Inflammatory macrophage (primary cell): Measurements from ENCODE around the gene CYP27A1.
A peak's percentile ranks its signal among the peaks of the same experiment; 100 is the strongest.

Source experiments
- DNase-seq, 2 donors: peaks; one replicate each; pipeline ENCODE4 v3.0.0-alpha.2; 2020 to 2022

The CYP27A1 gene

GRCh38 chr2:218812096-218812815, 30.3 kb downstream of the CYP27A1 start:
- DNase-seq: no peak

DNA sequence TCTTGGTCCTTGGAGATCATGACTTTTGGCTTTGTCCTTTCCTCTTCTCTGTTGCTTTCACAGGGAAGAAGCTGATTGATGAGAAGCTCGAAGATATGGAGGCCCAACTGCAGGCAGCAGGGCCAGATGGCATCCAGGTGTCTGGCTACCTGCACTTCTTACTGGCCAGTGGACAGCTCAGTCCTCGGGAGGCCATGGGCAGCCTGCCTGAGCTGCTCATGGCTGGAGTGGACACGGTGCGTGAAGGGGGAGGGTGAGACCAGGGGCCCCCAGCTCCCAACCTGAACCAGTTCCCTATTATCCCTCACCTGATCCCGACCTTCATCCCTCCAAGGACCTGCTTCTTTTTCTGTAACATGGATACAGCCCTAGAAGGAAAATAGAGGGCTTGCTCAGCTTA, 30.9 kb downstream of the CYP27A1 start:
- no peak for DNase-seq

GRCh38 chr2:218813771-218814460, 32.0 kb downstream of the CYP27A1 start:
- DNase-seq: no peak

GRCh38 chr2:218814540-218815243, 32.7 kb downstream of the CYP27A1 start:
- no peak for DNase-seq

GRCh38 chr2:218815244-218815637, 33.3 kb downstream of the CYP27A1 start:
- no peak for DNase-seq

- no peak for DNase-seq
These were observed 33.7 kb downstream of the CYP27A1 start for GRCh38 chr2:218815649-218816048.

DNA sequence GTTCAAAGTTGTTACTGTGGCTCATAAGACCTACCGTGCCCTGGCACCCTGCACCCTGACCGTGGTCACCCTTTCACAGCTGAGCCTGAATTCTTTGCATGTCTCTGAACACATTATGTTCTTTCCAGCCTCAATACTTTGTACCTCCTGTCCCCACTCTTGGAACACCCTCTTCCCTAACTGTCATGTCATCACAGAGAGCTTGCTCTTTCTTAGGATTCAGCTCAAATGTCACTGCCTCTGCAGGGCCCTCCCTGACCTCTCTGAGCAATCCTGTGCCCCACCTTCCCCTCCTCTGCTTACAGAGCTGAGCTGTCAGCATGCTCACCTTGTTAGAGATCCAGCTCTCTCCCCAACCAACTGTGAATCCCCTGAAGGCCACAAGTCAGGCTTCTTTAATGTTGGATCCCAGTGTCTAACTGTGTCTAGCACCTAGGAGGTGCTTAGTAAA, 34.6 kb downstream of the CYP27A1 start:
- no peak for DNase-seq

DNA sequence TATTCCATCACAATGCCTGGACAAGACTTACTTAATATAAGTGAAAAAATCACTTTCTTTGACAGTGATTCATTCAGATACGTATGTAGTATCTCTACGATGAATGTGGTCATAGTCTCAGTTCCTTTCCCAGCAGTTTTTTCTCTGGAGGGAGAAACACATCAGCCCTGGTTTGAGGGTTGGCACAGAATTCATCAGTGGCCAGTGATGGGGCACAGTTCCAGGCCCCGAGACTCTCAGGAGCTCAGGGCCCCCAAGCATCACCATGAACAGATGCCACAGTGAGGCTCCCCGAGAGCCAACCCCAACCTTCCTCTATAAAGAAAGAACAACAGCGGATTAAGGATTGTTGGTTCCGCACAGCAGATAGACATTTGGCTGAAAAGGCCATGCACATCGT, 37.1 kb downstream of the CYP27A1 start:
- DNase-seq: peak; percentile 60 to 67

DNA sequence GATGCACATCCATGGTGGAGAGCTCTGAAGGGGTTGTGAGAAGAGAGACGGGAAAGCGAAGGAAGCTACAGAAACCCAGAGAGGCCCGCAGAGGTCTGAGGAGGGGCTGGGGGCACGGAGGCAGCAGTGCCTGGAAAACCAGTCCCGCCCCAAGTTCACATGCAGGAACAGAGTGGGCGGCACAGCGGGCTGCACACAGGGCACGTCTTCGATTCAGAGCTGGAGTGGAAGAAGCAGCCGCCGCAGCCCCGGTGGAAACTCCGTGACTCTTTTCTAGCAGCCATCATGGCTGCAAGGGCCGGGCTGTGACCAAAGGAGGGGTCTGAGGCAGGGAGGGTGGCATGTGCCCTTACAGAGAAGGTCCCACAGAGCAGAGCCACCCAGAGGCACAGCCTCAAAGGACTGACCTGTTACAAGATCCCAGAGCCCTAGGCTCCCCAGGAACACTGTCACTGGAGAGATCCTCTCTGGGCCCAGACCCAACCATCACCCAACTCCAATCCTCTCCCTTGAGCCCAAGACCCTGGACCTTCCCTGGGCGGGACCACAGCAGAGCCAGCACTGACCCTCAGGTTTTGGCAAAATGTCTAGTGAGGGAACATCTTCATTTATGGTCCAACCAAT, 38.9 kb downstream of the CYP27A1 start:
- DNase-seq: no peak

DNA sequence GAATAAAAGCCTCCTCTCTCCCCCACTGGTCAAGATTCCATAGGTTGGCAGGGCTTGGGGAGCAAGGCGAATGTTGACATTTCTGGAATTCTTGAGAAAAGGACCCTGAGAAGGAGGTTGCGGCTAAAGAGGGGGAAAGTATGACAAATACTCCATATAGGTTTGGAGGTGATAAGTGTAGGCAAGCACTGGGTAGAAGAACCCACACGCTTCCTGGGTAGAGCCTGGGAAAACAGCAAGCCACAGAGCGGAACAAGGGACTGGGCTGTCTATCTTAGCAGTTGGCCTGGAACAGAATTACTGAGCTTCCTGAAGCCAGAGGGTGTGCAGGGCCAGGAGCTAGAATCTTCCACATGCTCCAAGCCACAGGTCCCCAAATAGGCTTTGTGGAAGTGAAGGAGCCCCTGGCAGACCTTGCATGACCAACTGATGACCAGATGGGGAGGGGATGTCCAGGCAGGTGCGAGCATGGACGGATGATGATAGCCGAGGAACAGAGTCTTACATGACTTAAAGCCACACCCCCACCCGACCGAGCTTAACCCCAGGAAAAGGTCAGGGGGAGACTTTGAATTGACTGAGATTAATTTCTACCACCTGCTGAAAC, 39.8 kb downstream of the CYP27A1 start:
- no peak for DNase-seq

DNA sequence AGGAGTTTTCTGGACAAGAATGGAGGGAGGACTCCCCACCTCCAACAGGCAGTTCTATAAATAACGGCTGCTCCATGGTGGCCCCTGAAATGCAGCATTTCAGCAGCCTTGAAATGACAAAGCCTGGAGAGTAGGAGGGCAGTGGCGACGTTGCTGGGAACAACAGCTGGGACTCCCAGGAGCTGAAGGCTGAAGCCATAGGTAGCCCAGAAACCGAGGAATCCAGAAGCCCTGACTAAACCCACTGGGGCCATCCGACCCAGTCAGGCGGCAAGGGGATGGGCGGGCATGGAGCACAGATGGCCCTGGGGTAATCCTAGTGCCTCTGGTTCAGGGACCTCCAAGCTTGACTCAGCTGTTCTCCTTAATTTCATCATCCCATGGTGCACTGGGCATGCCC, 40.7 kb downstream of the CYP27A1 start:
- DNase-seq: no peak

GRCh38 chr2:218823196-218823855, 41.4 kb downstream of the CYP27A1 start:
- DNase-seq: no peak

GRCh38 chr2:218824004-218824403, 42.1 kb downstream of the CYP27A1 start:
- no peak for DNase-seq

- DNase-seq: no peak
These were observed 44.8 kb downstream of the CYP27A1 start for GRCh38 chr2:218826791-218827190.

DNA sequence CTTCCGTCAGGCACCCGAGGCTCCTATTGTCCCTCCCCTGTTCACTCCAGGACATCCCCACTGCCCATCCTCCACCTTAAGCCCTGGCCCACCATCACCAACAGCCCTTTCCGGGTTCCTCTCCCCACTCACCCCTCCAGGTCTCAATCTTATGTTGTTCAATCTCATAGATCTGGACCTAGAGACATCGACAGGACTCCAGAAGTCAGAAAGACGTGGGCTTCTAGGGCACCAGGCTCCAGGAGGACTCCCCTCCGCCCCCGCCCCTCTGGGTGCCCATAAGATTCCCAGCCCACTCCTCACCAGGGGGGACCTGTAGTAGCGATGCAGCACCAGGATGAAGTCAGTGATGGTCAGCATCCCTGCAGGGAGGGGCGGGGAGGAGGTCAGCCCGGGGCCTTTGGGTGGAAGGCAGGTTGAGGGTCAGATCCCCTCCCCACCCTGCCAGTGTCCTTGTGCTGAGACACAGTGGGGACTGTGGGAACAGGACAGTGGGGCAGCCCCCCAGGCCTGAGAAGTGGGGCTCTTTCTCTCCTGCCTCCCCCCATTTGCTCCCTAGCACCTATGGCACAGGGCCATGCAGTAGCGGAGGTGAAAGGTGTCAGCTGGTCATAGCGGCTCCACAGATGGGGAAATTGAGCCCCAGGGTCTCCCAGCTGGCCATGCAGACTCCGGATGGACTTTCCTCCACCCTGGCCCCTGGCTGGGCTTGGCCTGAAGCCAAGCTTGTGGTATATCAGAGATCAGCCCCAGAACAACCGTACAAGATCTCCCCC, 45.9 kb downstream of the CYP27A1 start:
- no peak for DNase-seq

DNA sequence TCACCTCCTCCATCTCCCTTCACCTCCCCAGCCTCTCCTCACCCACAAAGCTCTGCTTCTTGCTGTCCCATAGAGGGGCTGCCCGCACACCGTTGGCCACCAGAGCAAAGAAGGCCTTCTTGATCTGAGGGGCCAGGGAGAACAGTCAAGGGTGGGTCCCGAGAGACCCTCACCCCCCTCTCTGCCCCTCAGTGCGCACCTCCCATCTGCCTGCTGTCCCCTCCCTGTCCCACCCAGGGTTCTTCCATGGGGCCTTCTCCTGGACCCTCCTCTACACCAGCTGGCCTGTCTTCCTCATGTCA, 46.5 kb downstream of the CYP27A1 start:
- no peak for DNase-seq

DNA sequence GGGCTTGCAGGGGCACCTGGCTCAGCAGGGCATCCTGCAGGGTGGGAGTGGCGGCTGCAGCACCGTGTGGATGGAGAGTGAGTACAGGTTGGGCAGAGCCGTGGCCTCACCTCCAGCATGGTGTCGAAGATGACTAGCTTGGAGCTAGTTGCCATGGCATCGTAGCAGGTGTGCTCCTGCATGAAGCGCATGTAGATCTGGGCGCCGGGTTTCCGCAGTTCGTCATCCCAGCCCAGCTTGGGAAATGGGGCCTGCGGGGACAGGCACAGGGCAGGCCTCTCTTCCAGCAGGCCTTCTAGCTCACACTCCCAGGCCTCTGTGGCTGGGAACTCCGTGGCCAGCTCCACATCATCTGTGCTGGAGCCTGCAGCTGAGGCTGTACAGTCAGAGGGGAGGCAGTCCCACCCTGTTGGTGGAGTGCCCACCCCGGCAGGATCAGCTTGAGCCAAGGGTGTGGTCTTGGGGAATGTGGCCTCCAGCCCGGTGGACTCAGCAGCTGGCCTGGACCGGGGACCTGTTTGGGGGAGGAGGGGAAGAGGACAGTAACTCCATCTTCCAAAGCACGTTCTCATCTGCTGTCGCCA, 48.0 kb downstream of the CYP27A1 start:
- no peak for DNase-seq

- DNase-seq: no peak
These were observed 48.8 kb downstream of the CYP27A1 start for GRCh38 chr2:218830526-218831306.

DNA sequence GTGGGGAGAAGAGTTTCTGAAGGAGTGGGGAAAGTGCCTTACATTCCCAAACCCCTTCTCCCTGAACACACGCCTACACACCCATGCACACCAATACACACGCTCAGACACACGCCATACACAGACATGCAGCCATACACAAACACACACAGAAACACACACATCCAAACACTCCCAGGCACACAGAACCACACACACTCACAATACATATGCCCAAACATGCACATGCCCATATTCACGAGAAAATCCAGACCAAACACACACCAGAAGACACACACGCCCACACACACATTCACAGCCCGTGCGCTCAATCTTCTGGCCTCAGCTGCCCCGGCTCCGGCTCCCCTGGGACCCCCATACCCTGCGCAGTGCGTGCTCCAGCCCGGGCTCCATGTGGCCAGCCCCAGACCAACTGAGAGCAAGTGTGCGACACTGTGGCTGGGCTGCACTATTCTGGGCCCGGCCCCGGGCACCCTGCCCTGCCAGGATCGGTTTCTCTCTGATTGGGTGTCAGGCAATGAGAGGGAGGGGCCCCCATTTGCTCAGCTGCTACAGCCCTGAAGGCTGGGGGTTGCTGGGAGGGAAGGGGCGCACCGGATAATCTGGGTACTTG, 49.5 kb downstream of the CYP27A1 start, which contains the start of gene PRKAG3:
TSS of gene PRKAG3 (minus strand) at position 426 of the 613 bp plus-strand sequence.
- DNase-seq: no peak

- no peak for DNase-seq
These were observed 50.1 kb downstream of the CYP27A1 start for GRCh38 chr2:218832081-218832480.
